HCT116 (cell line): ENCODE data around the gene ARL13B. TPM values are rescaled to one million over a fixed set of nuclear protein-coding genes. Genes with fewer than 3 reads are reported as not detected.

ENCODE experiments used
- ATAC-seq: fragments of 200-7000 bp; cut with Tn5 transposase; 2 replicates; pipeline ENCODE4 v1.9.1; 2020; ENCODE audit warnings: mild to moderate bottlenecking, moderate library complexity
- BruUV-seq: library from RNA; stranded (reverse); fragments of 400-500 nt; replicated peaks from 2 replicates; lab custom pipeline; 2021; lab: Mats Ljungman, UMichigan
- CTCF ChIA-PET: fragments of 300-600 bp; sonication (Branson Sonifier 250); formaldehyde crosslinking; loops from one replicate; lab custom pipeline; 2021; ENCODE audit warnings: antibody characterized with exemption; lab: Charles Lee
- POLR2A ChIA-PET: fragments of 300-600, 350-600 bp; sonication (Branson Sonifier 250); formaldehyde crosslinking; loops from one replicate; lab custom pipeline; 2021; ENCODE audit warnings: antibody characterized with exemption; lab: Charles Lee
- RAD21 ChIA-PET, 2 experiments: fragments of 300-600 bp; sonication (Branson Sonifier 250); formaldehyde crosslinking; loops; one replicate each; lab custom pipeline; 2023; ENCODE audit warnings: low total read pairs in 2 of 2; ENCODE audit not compliant: uncharacterized antibody in 2 of 2, unreplicated experiment in 2 of 2, low non-redundant PET in 1 of 2; lab: Charles Lee
- DNase-seq: peaks from one replicate; pipeline ENCODE4 v3.0.0-alpha.2; 2010; ENCODE audit warnings: low read depth, low spot score
- H2AFZ ChIP-seq: fragments of 200-600 bp; shearing (Covaris generic), sonication (generic); 2 replicates; pipeline ENCODE4 v1.6.1; 2017; ENCODE audit warnings: low read depth, mixed run types, mixed read lengths, antibody characterized with exemption, low read length; ENCODE audit not compliant: poor library complexity, severe bottlenecking
- H3K27ac ChIP-seq: 2 replicates; pipeline ENCODE4 v1.5.1; 2012; ENCODE audit warnings: low read depth, low read length
- H3K27me3 ChIP-seq: fragments of 200-600 bp; sonication (generic); 2 replicates; pipeline ENCODE4 v1.6.1; 2016; ENCODE audit warnings: mixed run types, low read length, mixed read lengths; ENCODE audit not compliant: insufficient read depth
- H3K36me3 ChIP-seq, 2 experiments: fragments of 200-500 bp in 1 of 2; fragments of 200-600 bp in 1 of 2; sonication (Bioruptor generic) in 1 of 2; sonication (generic) in 1 of 2; 2 replicates each; pipeline versions ENCODE4 v1.5.1 to v1.6.1; 2014 to 2016; ENCODE audit warnings: low read length in 2 of 2, inconsistent platforms in 1 of 2, mixed read lengths in 1 of 2, mixed run types in 1 of 2; ENCODE audit not compliant: insufficient read depth in 2 of 2, control insufficient read depth in 1 of 2
- H3K4me1 ChIP-seq, 2 experiments: fragments of 200-600 bp in 1 of 2; sonication (generic) in 1 of 2; 2 replicates each; pipeline versions ENCODE4 v1.5.1 to v1.6.1; 2012 to 2017; ENCODE audit warnings: low read length in 2 of 2, inconsistent platforms in 1 of 2, mild to moderate bottlenecking in 1 of 2, mixed read lengths in 1 of 2, mixed run types in 1 of 2, moderate library complexity in 1 of 2; ENCODE audit not compliant: insufficient read depth in 2 of 2, control insufficient read depth in 1 of 2
- H3K4me2 ChIP-seq: fragments of 200-600 bp; sonication (generic); 2 replicates; pipeline ENCODE4 v1.6.1; 2017; ENCODE audit warnings: mixed run types, low read length, mixed read lengths
- H3K4me3 ChIP-seq, 2 experiments: fragments of 200-600 bp in 1 of 2; sonication (generic) in 1 of 2; replicated peaks in 1 of 2; 2 replicates each; pipeline ENCODE4 v1.5.1; 2011 to 2016; ENCODE audit warnings: low read length in 2 of 2, control low read depth in 1 of 2, low read depth in 1 of 2, mild to moderate bottlenecking in 1 of 2, mixed read lengths in 1 of 2, mixed run types in 1 of 2
- H3K79me2 ChIP-seq: fragments of 200-600 bp; sonication (generic); 2 replicates; pipeline ENCODE4 v1.6.1; 2017; ENCODE audit warnings: mild to moderate bottlenecking, mixed run types, low read length, moderate library complexity, mixed read lengths; ENCODE audit not compliant: insufficient read depth
- H3K9ac ChIP-seq: fragments of 200-600 bp; sonication (generic); 2 replicates; pipeline ENCODE4 v1.6.1; 2016; ENCODE audit warnings: low read length, mixed read lengths
- H3K9me2 ChIP-seq: fragments of 200-600 bp; sonication (generic), shearing (Covaris generic); 2 replicates; pipeline ENCODE4 v1.6.1; 2017; ENCODE audit warnings: mixed run types, mild to moderate bottlenecking, moderate library complexity; ENCODE audit not compliant: insufficient read depth
- H3K9me3 ChIP-seq, 2 experiments: fragments of 200-500 bp in 1 of 2; fragments of 200-600 bp in 1 of 2; sonication (Bioruptor generic) in 1 of 2; sonication (generic) in 1 of 2; 2 replicates each; pipeline ENCODE4 v1.6.1; 2014 to 2017; ENCODE audit warnings: low read length in 2 of 2, mixed read lengths in 2 of 2, inconsistent platforms in 1 of 2, low read depth in 1 of 2, mild to moderate bottlenecking in 1 of 2, mixed run types in 1 of 2, moderate library complexity in 1 of 2; ENCODE audit not compliant: control insufficient read depth in 1 of 2, insufficient read depth in 1 of 2
- H4K20me1 ChIP-seq: fragments of 200-600 bp; sonication (generic), shearing (Covaris generic); 2 replicates; pipeline ENCODE4 v1.6.1; 2017; ENCODE audit warnings: mixed run types, mild to moderate bottlenecking, moderate library complexity; ENCODE audit not compliant: insufficient read depth
- ATF3 ChIP-seq: IDR thresholded peaks from 2 replicates; pipeline ENCODE4 v1.6.1; 2012
- CBX3 ChIP-seq: IDR thresholded peaks from 2 replicates; pipeline ENCODE4 v1.6.1; 2012; ENCODE audit warnings: low read depth
- CEBPB ChIP-seq: IDR thresholded peaks from 2 replicates; pipeline ENCODE4 v1.6.1; 2012; ENCODE audit warnings: low read depth
- EGR1 ChIP-seq: IDR thresholded peaks from 2 replicates; pipeline ENCODE4 v1.6.1; 2012; ENCODE audit warnings: low read depth
- ELF1 ChIP-seq: IDR thresholded peaks from 2 replicates; pipeline ENCODE4 v1.6.1; 2012; ENCODE audit warnings: low read depth, borderline replicate concordance
- EZH2 ChIP-seq: fragments of 200-600 bp; sonication (generic); IDR thresholded peaks from 2 replicates; pipeline ENCODE4 v1.6.1; 2017; ENCODE audit warnings: antibody characterized with exemption, mixed run types
- EZH2phosphoT487 ChIP-seq: fragments of 200-600 bp; IDR thresholded peaks from 2 replicates; pipeline ENCODE4 v1.6.1; 2018; ENCODE audit warnings: antibody characterized with exemption, borderline replicate concordance
- JUND ChIP-seq: IDR thresholded peaks from 2 replicates; pipeline ENCODE4 v1.6.1; 2012
- MAX ChIP-seq: IDR thresholded peaks from 2 replicates; pipeline ENCODE4 v1.6.1; 2012
- POLR2A ChIP-seq: IDR thresholded peaks from 2 replicates; pipeline ENCODE4 v1.7.0; 2011; ENCODE audit warnings: borderline replicate concordance; ENCODE audit not compliant: insufficient read depth, insufficient read length; ENCODE audit errors: extremely low read depth
- POLR2AphosphoS5 ChIP-seq: IDR thresholded peaks from 2 replicates; pipeline ENCODE4 v1.6.1; 2011; ENCODE audit warnings: mild to moderate bottlenecking, low read depth, low read length, moderate library complexity
- RAD21 ChIP-seq: IDR thresholded peaks from 2 replicates; pipeline ENCODE4 v1.6.1; 2012; ENCODE audit warnings: low read depth, mild to moderate bottlenecking
- SIN3A ChIP-seq: IDR thresholded peaks from 2 replicates; pipeline ENCODE4 v1.6.1; 2012; ENCODE audit warnings: low read depth
- SRF ChIP-seq: IDR thresholded peaks from 2 replicates; pipeline ENCODE4 v1.6.1; 2012; ENCODE audit warnings: low read depth
- TCF7L2 ChIP-seq: IDR thresholded peaks from 2 replicates; pipeline ENCODE4 v1.7.0; 2011; ENCODE audit warnings: borderline replicate concordance, inconsistent platforms; ENCODE audit not compliant: insufficient read depth, insufficient read length; ENCODE audit errors: extremely low read depth
- ZBTB33 ChIP-seq: IDR thresholded peaks from 2 replicates; pipeline ENCODE4 v1.6.1; 2011; ENCODE audit warnings: mild to moderate bottlenecking, low read length, moderate library complexity; ENCODE audit not compliant: insufficient replicate concordance; ENCODE audit errors: extremely low read depth
- ZFX ChIP-seq: fragments of 450-650 bp; IDR thresholded peaks from 2 replicates; pipeline ENCODE4 v1.6.1; 2017
- ZNF274 ChIP-seq: fragments of 200-500 bp; sonication (Bioruptor generic); IDR thresholded peaks from 2 replicates; pipeline ENCODE4 v1.6.1; 2014; ENCODE audit warnings: mild to moderate bottlenecking, low read depth, low read length, inconsistent platforms
- intact Hi-C: fragments of 100-400 bp; cut with micrococcal nuclease; formaldehyde crosslinking; loops from 2 replicates; pipeline ENCODE4 v1.10.0; 2022
- total RNA-seq: library from RNA; stranded (reverse); gene quantifications from one replicate; pipeline ENCODE4 v1.2.1, GENCODE V29; 2021; ENCODE audit not compliant: unreplicated experiment

Gene ARL13B
- total RNA-seq, 1 experiment from 2014 or later = 8.2 TPM

GRCh38 chr3:94082391-94082937, 102.5 kb downstream of the ARL13B start:
- Histone ChIP-seq H3K36me3 (no peaks in the 10 kb centered on the region; a peak in 1 of 4 replicates), H3K79me2 (no peaks in the 10 kb centered on the region), H3K27me3 (no peaks in the 10 kb centered on the region), H3K4me2 (no peak overlapping the region), H3K4me1 (no peaks in the 10 kb centered on the region), H4K20me1 (no peaks in the 10 kb centered on the region), H2AFZ (no peak overlapping the region), H3K27ac (no peak overlapping the region), H3K4me3 (no peak overlapping the region), H3K9ac (no peak overlapping the region), H3K9me2 (no peaks in the 10 kb centered on the region), H3K9me3 (no peaks in the 10 kb centered on the region)
- RAD21 ChIA-PET = no interaction called here
- CTCF ChIA-PET = interaction anchor here (1.9 kb wide), 1 partner anchor 13 kb away, joined by 6 read pairs; no protein-coding TSS in a partner anchor
- ATAC-seq (no peak), DNase-seq (no peak)
- intact Hi-C loops = no loop called here
- BruUV-seq = no TSS peak
- TF ChIP-seq ELF1 (no peak), TCF7L2 (no peak), POLR2AphosphoS5 (no peak), ZNF274 (no peak)
- POLR2A ChIA-PET = interaction anchor here (2.0 kb wide), 1 partner anchor 20 kb away, joined by 6 read pairs; the partner anchor contains the start of genes DHFR2 and NSUN3

GRCh38 chr3:94083261-94083660, 103.3 kb downstream of the ARL13B start:
- Histone ChIP-seq H3K9me3 (no peaks in the 10 kb centered on the region), H3K4me2 (no peak overlapping the region), H3K4me1 (no peaks in the 10 kb centered on the region), H3K27ac (no peak overlapping the region), H3K79me2 (no peaks in the 10 kb centered on the region), H3K9ac (no peak overlapping the region), H3K36me3 (no peaks in the 10 kb centered on the region; a peak in 1 of 4 replicates), H2AFZ (no peak overlapping the region), H3K27me3 (no peaks in the 10 kb centered on the region), H3K4me3 (no peak overlapping the region), H4K20me1 (no peaks in the 10 kb centered on the region), H3K9me2 (no peaks in the 10 kb centered on the region)
- ATAC-seq (no peak), DNase-seq (no peak)
- POLR2A ChIA-PET = interaction anchor here (2.0 kb wide), 1 partner anchor 21 kb away, joined by 6 read pairs; the partner anchor contains the start of genes DHFR2 and NSUN3
- RAD21 ChIA-PET = no interaction called here
- TF ChIP-seq ATF3 (no peak), SRF (no peak), SIN3A (no peak), CEBPB (no peak), ZBTB33 (no peak), TCF7L2 (no peak), CBX3 (no peak), ZFX (no peak), ZNF274 (no peak), POLR2A (no peak), EZH2 (no peak), JUND (no peak), EZH2phosphoT487 (no peak), MAX (no peak), POLR2AphosphoS5 (no peak), RAD21 (no peak), EGR1 (no peak)
- BruUV-seq = no TSS peak
- intact Hi-C loops = no loop called here
- CTCF ChIA-PET = no interaction called here
